HG03280 (cell line): Measurements from ENCODE around the gene TMEM179.

Experiments
- ATAC-seq: cut with Tn5 transposase; IDR thresholded peaks from one replicate; pipeline ENCODE4 v1.9.1; 2021; ENCODE audit warnings: mild to moderate bottlenecking, moderate library complexity; ENCODE audit not compliant: unreplicated experiment

Gene TMEM179

DNA sequence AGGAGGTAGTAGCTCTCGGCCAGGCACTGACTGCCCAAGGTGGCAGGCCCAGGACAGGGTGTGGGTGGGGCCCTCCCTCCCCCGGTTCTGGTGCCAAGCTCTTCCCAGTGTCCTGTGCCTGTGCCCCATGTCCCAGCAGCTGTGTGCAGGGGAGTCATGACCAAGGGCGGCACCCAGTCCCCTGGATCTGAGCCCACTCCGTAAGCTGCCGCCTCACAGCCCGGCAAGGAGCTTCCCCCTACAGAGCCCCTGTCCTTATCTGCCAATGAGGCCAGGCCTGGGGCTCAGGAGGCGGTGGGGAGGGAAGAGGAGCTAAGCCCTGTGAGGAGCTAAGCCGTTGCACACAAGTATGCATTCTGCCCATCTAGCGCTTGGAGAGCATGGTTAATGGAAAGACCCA lies 30.6 kb downstream of the TMEM179 start:
- no peak for ATAC-seq

DNA sequence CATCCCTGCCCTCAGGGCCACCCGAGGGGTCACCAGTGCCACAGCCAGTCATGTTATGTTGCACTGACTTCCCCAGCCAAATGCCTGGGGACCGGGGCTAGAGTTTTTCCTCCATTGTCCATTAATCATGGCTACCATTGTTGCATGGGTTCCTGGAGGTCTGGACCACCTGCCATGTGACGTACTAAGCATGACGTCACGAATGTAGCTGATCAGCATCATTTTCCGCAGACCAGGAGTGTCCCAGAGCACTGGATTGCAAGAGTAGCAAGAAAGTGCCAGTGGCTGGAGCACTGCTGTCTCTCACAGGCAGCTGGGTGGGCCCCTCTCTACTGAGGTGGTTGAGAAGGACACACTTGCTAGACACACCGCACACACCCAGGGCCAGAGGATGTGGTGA lies 31.9 kb downstream of the TMEM179 start:
- ATAC-seq = no peak

DNA sequence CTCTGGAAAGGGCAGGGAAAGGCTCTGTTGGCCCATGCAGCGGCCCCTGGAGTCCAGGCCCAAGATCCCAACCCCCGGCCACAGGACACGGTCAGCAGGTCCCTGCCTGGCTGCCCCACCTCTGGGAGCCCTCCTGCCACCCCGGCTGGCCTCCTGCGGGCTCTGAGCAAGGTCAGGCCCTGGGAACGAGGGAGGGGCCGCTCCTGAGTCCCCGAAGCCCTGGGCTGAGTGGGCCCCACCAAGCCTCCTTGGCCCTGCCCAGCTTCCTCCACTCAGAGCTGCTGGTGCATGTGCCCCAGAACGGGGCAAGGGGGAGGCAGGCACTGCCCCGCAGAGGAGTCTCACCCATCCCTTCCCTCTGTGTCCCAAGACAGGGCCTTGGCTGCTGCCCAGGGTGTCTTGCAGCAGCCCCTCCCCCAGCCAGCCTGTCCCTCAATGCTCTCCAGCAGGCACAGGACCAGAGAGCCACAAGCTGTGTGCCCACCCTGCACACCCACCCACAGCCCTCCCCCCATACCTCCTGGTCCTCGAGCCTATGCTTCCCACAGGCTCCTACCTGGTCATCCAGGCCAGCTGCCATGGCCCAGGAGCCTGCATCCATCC lies 32.4 kb downstream of the TMEM179 start:
- ATAC-seq = no peak

DNA sequence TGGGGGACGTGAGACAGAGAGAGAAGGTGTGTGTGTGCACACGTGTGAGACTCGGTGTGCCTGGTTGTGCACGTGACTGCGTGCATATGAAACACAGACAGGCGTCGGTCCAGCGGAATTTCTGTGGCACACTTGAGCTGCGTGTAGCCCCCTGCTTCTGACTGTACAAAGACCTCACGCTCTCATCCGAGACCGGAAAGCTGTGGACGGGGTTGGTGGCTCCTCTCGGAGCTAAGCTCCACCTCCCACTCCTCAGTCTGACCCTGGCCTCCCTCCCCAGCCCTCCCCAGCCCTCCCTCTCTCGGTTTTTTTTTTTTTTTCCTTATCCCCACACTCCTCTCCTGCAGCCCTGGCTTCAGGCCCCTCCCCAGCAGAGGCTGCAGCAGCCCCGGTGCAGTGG lies 33.3 kb downstream of the TMEM179 start:
- no peak for ATAC-seq

DNA sequence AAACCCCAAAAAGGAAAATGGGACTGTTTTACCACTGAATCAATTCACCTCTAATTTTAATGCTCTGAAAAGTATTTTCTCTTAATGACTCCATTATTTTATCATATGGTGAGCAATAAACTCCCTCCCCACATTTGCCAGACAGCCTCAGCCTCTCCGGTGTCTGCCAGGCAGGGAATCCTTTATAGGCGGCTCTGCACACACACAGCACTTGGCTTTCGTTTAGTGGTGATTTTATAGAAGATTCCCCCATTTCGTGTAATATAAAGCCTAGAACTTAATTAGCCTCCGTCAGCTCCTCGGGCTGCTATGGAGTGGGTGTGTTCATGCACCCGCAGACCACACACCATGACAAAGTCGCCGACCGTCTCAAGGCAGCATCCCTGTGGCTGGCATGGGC lies 35.1 kb downstream of the TMEM179 start:
- no peak for ATAC-seq

DNA sequence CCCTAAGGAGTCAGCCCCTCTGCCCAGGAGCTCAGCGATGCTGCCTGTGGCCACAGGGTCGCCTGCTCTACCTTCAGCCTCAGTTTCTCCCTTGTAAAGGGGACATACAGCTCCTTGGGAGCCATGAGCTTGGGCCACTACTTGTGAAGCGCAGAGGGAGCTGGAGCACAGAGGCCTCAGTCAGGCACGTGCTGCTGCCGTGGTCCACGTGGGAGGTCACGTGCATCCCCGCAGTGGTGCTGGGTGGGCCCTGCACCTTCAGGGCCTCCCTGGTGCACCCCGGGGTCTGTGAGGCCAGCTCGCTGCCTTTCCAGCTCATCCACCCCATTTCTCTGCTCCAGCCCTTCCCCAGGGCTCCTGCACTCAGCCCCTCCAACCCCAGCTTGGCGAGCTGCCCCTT lies 36.0 kb downstream of the TMEM179 start:
- no peak for ATAC-seq

DNA sequence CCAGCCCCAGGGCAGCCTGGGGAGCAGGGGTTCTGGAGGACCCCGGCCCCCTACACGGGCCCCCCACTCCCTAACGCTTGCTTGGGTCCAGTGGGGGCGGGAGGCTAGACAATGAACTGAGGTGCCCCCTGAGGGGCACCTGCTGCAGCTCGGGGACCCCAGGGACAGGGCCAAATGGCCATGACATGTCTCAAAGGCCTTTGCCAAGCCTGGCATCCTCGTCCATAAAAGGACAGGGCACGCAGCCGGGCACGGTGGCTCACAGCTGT lies 36.7 kb downstream of the TMEM179 start:
- ATAC-seq = no peak

DNA sequence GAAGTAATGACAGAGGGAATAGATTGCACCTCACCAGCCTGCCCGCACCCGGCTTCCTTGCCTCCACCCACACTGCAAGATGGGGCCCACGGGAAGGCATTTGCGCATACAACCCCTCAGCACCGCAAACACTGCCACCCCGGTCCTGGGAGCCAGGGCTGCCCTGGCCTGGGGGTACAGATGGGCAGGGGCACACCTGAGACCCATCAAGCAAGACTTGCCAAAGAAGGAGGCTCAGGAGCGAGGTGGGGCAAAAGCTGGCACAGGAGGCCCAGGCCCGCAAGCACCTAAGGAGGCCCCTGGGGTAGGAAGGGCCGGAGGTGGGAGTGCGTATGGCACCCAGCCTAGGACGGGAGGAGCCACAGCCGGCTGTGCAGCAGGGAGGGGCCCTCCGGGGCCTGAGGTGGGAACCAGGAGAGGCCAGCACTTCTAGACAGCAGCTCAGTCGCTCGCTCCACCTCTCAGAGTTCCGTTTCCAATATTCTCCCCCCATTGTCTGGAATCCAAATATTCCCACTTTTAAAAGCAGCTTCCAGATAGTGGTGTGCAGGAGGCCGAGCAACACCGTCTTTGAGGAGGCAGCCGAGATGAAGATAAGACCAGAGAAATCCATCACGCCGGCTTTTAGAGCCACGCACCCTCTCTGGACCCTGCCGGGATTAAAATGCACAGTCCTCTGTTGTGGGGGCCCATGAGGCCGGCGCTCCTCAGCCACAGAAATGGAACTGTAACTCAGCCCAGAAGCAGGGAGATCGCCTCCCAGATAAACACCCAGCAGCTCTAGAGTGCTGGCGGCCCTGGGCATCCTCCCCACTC lies 37.2 kb downstream of the TMEM179 start:
- ATAC-seq = no peak

DNA sequence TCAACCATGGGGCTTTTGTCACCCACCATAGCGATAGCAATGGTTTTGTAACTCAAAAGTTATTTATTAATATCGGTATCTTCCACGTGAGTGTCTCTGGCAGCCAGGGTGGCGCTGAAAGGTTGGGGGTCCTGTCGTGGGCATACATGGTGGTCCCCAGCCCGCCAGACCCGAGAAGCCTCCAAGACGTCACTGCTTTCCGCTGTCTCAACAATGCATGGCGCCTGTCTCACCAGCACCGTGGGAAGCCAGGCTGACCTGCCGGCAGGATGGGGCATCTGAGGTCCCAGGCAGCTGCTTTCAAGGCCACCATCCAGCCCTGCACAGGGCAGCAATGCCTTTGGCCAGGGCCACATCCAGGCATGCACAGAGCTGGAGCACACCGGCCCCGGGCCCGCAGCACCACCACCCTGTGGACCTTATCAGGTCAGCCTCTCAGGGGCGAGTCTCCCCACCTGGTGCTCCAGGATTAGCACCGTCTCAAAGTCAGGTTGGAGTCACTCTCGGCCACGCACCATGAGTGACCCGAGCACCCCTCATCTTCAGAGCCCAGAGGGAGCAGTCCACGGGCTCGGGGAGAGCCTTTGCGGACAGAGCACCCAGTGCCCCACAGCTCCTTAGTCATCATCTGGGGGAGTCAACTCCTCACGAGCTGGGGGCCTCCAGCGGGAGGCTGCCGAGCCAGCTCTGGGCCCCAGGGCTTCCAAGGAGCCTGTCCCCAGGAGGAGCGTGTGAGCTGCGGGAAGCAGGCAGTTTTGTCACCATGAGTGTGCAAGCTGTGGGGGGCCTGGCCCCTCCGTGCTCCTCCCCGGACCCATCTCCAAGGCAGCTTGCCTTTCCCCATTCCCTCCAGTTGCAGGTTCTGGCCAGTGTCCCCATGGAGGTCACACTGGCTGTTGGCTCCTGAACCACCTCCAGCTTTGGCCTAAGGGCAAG lies 39.6 kb downstream of the TMEM179 start:
- no peak for ATAC-seq

DNA sequence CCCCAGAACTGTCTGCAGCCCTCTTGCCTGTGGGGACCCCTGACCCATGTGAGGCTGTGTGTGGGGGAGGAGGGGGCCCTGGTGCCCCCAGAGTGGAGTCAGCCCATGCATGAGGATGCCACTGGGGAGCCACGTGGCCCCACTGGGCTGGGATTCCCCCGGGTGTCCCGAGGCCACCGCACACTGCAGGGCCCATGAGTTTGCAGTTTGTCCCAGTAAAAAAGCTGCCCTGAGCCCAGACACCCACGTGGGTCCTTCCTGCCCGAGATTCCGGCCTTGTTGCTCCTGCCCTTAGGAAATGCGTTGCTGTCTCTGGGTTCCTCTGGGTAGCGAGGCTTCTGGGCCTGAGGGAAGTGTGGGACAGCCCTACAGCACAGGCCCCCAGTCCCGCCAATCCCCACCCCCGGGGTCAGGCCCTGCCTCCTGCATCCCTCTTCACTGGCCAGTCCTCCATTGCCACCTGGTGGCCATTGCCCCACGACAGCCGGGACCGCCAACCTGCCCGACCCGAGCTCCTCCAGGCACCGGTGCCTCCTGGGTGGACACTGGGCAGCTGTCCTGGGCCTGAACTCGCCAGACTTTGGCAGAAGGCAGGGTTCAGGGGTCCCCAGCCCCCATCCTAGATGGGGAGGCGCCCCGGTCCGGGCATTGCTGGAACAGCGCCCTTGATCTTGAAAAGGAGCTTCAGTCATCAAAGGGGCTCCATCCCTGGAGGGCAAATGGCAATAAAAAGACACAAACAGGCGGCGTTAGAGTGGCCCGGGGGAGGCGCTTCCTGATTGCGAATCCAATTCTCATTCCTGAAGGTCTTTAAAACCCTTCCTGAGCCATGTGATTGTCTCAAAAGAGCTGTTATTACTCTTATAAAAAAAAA lies 40.6 kb downstream of the TMEM179 start:
- no peak for ATAC-seq

DNA sequence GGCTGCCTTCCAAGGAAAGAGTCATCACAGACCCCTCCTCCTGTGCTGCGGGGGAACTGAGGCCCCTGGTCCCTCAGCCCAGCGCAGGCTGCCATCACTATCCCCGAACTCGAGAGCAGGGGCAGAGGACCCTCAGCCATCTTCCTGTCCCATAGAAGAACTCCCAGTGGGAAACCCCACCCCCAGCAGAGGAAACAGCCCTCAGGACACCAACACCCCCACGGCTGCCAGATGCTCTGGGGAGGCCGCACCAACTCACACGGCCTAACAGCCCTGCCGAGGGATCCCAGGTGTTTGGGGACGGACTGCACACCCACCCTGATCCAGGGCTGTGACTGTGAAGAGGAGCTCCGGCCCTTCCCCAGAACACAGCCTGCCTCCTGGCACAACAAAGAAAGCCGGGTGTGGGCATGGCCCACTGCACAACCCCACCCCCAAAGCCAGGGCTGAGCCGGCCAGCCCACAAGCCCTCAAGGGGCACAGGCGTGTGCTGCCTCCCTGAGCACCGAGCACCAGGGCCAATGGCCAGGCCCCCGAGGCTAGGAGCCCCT lies 41.3 kb downstream of the TMEM179 start:
- no peak for ATAC-seq

DNA sequence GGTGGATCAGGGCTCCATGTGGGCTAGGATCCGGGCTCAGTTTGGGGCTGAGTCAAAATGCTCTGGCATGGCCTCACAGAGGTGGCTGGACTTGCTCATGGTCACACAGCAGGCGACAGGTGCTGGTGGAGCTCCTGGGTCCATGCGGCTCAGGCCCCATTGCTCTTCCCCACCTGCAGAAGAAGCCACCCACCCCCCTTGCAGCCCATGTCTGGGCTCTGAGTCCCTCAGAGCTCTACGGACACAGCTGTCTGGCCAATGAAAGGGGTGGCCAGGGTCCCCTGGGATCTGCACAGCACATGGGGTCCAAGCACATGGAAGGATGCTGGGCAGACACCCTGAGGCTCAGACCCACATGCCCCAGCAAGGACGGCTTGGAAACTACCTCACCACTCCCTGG lies 42.0 kb downstream of the TMEM179 start:
- no peak for ATAC-seq

DNA sequence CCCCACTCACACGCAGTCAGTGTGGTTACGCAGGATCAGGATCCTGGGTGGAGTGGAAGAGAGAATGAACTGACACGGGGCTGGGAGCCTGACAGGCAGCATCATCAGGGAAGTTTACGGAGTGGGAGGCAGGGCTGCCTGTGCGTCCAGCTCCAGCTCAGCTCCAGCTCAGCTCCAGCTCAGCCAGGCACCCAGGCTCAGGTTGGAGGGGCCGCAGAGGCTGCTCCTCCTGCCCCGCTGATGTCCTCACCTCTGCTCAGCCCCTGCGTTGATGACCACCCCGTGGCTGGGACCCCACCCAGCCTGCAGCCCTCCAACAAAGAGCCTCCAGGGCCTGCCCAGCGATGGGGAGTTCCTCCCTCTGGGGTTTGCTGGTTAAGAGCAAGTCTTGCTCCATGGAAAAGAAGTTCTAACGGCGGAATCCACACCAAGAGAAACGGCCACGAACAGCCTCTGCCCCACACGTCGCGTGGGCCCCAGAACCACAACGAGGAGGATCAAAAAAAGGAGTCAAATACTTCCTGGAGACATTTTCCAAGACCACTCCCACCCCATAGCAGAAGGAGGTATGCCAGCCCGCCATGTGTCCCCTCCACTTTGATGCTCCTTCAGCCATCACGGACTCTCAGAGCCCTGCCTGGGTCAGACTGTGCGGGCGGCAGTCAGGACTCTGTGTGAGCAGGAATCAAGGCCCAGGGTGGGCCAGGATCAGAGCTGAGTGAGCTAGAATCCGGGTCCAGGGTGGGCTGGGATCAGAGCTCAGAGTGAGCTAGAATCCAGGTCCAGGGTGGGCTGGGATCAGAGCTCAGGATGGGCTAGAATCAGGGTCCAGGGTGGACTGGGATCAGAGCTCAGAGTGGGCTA lies 42.7 kb downstream of the TMEM179 start:
- no peak for ATAC-seq

DNA sequence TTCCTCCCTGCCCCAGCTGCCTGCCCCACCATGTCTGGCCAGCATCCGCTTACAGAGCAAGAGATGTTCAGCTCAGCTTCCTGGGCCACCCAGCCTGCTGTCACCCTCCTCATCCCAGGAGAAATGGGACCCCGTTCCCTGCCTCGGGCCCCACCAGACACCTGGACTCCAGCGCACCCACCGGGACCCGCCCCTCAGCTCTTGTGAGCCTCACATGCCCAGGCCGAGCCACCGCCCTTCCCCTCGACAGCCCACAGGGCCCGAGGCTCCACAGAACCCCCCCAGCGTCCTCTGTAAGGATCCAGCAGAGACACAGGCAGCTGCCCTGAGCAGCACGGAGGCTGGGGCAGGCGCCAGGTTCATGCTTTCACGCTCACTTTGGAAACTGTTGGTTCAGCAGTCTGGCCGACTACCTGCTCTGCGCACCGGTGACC lies 43.4 kb downstream of the TMEM179 start:
- ATAC-seq = no peak

DNA sequence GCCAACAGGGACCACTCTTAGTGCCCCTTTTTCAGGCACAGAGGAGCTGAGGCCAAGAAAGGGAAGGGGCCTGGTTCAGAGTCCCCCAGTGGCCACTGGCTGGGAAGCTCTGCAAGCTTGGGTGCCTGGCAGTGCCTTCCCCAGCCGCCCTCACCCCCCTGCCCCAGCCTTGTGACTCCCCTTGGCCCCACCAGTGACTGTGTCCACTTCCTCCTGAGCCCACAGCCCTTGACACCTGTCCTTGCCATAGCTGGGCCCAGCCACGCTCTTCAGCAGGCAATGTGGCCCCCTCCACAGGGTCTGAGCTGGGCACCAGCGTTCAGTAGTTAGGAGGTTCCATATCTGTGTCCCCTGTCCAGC lies 44.0 kb downstream of the TMEM179 start:
- ATAC-seq = no peak

DNA sequence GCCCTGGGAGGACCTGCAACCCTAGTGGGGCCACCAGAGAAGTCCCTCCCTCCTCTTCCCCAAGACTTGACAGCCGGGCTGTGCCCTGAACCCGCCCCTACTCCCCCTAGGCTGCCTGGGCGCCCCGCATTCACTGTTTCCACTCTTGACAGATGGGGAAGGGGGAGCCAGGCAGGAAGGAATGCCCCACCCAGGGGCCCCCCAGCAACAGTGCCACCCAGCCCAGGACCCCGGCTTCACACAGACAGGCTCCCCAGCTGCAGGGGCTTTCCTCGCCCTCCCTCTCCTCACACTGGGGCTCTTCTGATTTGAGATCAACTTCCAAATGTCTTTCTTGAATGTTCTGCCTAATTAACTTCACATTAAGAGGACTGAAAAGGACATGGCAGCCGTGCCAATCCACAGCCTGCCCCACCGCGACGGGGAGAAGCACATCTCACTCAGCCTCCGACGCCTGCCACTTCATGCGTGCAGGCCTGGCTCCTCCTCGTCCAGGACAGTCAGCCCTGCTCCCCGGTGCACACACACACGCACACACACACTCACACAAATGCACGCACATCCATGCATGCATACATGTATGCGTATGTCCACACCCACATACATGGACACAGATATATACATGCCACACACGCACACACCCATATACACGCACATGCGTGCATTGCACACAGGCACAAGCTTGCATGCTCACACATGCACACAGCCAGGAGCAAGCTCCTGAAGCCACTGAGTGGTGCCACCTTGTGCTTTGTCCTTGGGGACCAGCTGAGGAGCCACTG lies 44.6 kb downstream of the TMEM179 start:
- no peak for ATAC-seq

DNA sequence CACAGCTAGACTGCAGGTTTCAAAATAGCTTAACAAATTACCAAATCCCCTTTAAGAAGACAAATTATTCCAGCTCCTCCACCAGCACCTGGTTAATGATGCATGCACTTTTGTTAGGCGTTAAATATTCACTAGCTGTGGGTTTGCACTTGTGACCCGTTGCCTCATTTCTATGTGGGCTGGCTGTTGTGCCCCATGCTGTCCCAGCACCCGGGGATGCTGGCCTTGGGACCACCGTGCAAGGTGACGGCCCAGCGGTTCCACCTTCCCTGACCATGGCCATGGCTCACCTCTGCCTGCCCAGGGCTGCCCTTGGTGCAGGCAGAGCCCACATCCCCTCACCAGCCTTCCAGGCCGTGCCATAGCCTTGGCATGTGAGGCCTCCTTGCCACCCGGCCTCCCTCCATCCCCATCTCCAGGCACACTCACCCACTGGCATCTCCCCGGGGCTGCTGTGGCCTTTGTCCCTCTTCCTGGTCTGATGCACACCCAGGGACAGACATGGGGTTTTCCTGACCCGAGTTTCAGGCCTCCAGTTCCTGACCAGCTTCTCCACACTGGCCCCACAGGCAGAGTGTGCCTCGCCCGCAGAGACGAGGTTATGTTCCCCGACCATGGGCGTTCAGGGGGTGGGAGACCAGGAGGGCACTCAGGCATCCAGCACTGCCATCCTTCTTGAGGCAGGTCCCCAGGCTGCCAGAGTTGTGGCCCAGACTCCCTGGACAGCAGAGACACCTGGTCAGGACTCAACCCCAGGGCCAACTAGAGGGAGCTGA lies 45.4 kb downstream of the TMEM179 start:
- ATAC-seq = no peak
